Large intestine (tissue), 3 donors: Measurements from ENCODE around the gene ASTN2. TPM values are rescaled to one million over a fixed set of nuclear protein-coding genes. Genes with fewer than 3 reads are reported as not detected.

ENCODE experiments used
- DNase-seq, 2 donors: peaks; one replicate each; pipeline versions ENCODE4 v3.0.0 to v3.0.0-alpha.2; 2013
- H3K27ac ChIP-seq: one replicate; pipeline ENCODE4 v1.5.1; 2013; ENCODE audit warnings: low read length
- H3K27me3 ChIP-seq: 2 replicates; pipeline ENCODE4 v1.6.1; 2013; ENCODE audit warnings: low read length; ENCODE audit not compliant: control insufficient read depth, insufficient read depth
- H3K36me3 ChIP-seq: 2 replicates; pipeline ENCODE4 v1.6.1; 2013; ENCODE audit warnings: low read length; ENCODE audit not compliant: control insufficient read depth, insufficient read depth
- H3K4me1 ChIP-seq: one replicate; pipeline ENCODE4 v1.6.1; 2013; ENCODE audit warnings: low read length; ENCODE audit not compliant: control insufficient read depth, insufficient read depth
- H3K4me3 ChIP-seq: one replicate; pipeline ENCODE4 v1.5.1; 2013; ENCODE audit warnings: low read length
- H3K9me3 ChIP-seq: one replicate; pipeline ENCODE4 v1.6.1; 2013; ENCODE audit warnings: mild to moderate bottlenecking, low read depth, low read length, moderate library complexity; ENCODE audit not compliant: control insufficient read depth
- WGBS: methylation state at CpG from one replicate; pipeline ENCODE4 v1.1.5; 2013; ENCODE audit warnings: low lambda C conversion rate; ENCODE audit not compliant: insufficient coverage; 5-methylcytosine and 5-hydroxymethylcytosine counted together
- polyA plus RNA-seq: library from polyadenylated mRNA; unstranded; fragments of 120-200 nt; gene quantifications from one replicate; pipeline ENCODE4 v1.2.1, GENCODE V29; 2013

The ASTN2 gene
- polyA plus RNA-seq, 1 donor, result 11.4 TPM

DNA sequence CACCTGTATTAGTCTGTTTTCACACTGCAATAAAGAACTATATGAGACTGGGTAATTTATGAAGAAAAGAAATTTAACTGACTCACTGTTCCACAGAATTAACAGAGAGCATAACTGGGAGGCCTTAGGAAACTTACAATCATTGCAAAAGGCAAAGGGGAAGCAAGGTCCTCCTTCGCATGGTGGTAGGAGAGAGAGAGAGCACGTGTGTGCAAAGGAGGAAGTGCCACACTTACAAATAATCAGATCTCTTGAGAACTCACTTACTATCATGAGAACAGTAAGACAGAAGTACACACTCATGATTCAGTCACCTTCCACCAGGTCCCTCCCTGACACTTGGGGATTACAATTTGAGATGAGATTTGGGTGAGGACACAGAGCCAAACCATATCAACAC, 469.0 kb downstream of the ASTN2 start:
- no CpG with 5 or more reads among the region's 2 CpGs for WGBS
- DNase-seq, result no peak
- Histone ChIP-seq H3K27me3 (peaks cover 2% of the 10 kb centered on the region), H3K9me3 (no peaks in the 10 kb centered on the region), H3K36me3 (no peaks in the 10 kb centered on the region), H3K4me3 (no peak overlapping the region), H3K4me1 (no peaks in the 10 kb centered on the region), H3K27ac (no peak overlapping the region)

DNA sequence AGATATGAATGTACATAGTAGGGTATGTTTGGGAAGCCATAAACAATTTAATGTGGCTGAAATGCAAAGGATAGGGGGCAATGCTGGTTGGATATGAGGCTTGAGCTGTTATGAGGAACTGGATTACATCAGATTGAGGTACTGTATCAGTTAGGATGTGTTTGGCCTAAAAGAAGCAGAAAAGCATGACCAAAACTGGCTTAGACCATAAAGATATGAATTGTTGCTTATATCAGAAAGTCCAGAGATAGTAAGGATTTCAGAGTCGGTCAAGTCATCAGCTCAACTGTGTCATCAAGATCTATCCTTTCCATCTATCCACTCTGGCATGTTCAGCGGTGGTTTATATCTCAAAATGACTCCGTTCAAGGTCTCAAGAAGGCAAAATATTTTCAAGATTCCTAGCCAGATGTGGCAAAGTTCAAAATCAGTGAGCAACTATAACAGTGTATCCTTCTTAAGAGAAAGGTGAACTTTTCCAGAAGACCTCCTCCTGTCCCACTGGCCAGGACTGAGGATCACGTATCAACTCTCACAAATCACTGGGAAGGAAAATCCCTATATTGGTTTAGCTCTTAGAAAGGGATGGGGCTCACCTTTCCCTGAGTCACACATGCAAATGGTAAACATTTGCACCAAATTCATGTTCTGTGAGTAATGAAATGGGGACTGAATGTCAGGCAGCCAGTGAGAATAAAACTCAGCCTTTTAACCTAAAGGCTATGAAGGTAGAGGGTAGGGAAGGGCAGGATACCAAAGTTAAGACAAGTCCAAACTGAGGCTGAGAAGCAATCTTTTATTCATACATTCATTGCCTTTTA, 469.9 kb downstream of the ASTN2 start:
- Histone ChIP-seq H3K27me3 (peaks cover 2% of the 10 kb centered on the region), H3K4me1 (no peaks in the 10 kb centered on the region), H3K36me3 (no peaks in the 10 kb centered on the region), H3K4me3 (no peak overlapping the region), H3K27ac (no peak overlapping the region), H3K9me3 (no peaks in the 10 kb centered on the region)
- no CpG with 5 or more reads among the region's 4 CpGs for WGBS
- DNase-seq, result no peak

DNA sequence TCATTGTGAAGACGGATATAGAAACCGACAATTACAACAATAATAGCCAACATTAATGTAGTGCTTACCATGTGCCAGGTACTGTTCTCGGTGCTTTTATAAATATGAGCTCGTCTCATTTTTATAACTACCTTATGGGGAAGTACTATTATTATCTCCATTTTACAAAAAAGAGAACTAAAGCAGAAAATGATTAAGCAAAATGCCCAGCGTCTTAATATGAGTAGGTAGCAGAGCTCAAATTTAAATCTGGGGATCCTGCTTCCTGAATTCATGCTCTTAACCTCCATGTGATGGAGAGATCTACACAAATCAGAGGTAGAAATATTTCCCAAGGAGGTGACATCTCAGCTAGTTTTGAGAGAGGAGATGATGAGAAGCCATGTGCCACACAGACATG, 470.9 kb downstream of the ASTN2 start:
- H3K4me3 ChIP-seq, result no peak overlapping the region
- no CpG with 5 or more reads among the region's 5 CpGs for WGBS
- no peak overlapping the region for H3K27ac ChIP-seq
- H3K4me1 ChIP-seq, result no peaks in the 10 kb centered on the region
- DNase-seq, result no peak
- H3K9me3 ChIP-seq, result no peaks in the 10 kb centered on the region
- H3K27me3 ChIP-seq, result peaks cover 2% of the 10 kb centered on the region
- H3K36me3 ChIP-seq, result no peaks in the 10 kb centered on the region

DNA sequence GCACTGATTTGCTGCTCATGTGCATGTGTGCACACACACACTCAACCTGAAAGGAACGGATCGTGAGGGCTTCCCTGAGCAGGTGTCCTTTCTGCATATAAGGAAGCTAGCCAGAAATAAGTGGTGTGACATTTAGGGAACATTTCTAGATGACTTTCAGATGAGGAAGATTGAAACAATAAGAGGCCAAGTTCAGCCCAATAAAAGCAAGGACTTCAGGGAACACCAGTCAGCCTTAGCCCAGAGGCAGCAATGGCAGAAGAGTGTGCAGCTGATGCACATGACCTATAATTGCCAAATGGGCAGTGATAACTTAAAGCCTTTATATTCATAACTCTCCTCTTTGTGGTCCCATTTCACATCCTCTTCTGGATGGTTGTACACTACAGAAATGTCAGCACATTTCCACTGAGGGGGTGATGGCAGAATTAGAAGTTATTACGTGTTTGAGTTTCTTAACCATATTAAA, 472.2 kb downstream of the ASTN2 start:
- Histone ChIP-seq H3K9me3 (no peaks in the 10 kb centered on the region), H3K4me3 (no peak overlapping the region), H3K27ac (no peak overlapping the region), H3K27me3 (peaks cover 2% of the 10 kb centered on the region), H3K36me3 (no peaks in the 10 kb centered on the region), H3K4me1 (no peaks in the 10 kb centered on the region)
- no CpG with 5 or more reads among the region's 3 CpGs for WGBS
- DNase-seq, result no peak

DNA sequence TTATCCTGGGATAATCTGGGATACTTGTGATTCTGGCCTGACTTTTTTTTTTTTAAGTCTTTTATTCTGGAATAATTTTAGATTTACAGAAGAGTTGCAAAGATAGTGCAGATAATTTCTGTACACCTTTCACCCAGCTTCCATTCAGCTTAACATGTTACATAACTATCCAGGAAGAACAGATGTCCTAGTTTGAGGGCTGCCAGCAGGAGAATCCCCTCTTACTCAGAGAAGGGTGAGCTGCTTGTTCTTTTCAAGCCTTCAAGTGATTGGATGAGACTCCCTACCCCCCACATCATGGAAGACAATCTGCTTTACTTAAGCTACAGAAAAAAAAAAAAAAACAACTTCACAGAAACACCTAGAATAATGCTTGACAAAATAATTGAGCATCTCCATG, 473.6 kb downstream of the ASTN2 start:
- H3K27ac ChIP-seq, result no peak overlapping the region
- no peaks in the 10 kb centered on the region for H3K4me1 ChIP-seq
- no peaks in the 10 kb centered on the region for H3K9me3 ChIP-seq
- no peaks in the 10 kb centered on the region for H3K27me3 ChIP-seq
- no peak overlapping the region for H3K4me3 ChIP-seq
- DNase-seq, result no peak
- H3K36me3 ChIP-seq, result no peaks in the 10 kb centered on the region

DNA sequence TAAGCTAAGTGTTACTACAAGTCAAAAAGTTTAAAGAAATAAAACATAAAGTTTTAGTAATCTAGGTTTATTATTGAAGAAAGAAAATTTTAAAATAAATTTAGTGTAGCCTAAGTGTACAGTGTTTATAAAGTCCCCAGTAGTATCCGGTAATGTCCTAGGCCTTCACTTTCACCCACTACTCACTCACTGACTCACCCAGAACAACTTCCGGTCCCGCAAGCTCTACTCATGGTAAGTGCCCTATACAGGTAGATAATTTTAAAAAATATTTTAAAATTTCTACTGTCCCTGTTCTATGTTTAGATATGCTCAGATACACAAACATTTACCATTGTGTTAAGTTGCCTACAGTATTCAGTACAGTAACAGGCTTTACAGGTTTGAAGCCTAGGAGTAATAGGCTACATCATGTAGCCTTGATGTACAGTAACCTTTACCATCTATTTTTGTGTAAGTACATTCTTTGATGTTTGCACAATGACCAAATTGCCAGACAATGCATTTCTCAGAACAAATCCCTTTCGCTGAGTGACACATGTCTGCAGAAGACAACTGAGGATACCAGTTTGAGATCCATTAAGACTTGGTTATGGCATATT, 474.1 kb downstream of the ASTN2 start:
- DNase-seq, result no peak
- Histone ChIP-seq H3K4me3 (no peak overlapping the region), H3K27ac (no peak overlapping the region), H3K36me3 (no peaks in the 10 kb centered on the region), H3K4me1 (no peaks in the 10 kb centered on the region), H3K27me3 (no peaks in the 10 kb centered on the region), H3K9me3 (no peaks in the 10 kb centered on the region)
- WGBS, result 100% methylated on average over 1 of the region's 4 CpGs

DNA sequence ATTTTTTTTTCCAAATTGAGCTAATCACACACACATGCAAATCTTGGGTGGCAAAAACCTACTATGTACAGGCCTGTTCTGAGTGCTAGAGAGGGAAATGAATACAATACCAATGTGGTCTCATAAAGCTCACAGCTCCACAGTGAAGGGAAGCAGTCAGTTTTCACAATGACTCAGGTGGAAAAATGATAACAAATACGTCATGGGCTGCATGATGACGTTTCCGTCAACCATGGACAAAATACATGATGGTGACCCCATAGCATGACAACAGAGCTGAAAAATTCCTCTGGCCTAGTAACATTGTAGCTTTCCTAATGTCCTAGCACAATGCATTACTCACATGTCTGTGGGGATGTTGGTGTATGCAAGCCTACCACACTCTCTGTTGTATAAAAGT, 475.2 kb downstream of the ASTN2 start:
- Histone ChIP-seq H3K27ac (no peak overlapping the region), H3K36me3 (no peaks in the 10 kb centered on the region), H3K4me1 (no peaks in the 10 kb centered on the region), H3K27me3 (no peaks in the 10 kb centered on the region), H3K9me3 (no peaks in the 10 kb centered on the region), H3K4me3 (no peak overlapping the region)
- no peak for DNase-seq
- WGBS, result no CpG with 5 or more reads among the region's 3 CpGs

DNA sequence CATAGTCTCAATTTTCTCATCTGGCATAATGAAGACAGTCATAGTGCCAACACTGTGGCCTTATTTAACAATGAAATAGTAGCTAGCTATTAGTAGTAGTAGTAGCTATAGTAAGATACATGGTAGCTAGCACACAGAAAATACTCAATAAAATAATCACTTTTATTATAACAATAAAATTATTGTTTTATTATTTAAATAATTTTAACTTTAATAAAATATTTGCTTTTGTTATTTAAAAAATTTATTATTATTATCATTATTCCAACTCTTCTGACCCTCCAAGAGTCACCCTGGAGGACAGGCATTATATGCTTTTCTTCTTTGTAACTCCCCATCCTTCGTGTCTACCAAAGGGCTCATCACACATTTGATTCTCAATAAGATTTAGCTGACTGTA, 475.7 kb downstream of the ASTN2 start:
- H3K4me3 ChIP-seq, result no peak overlapping the region
- WGBS, result 83% methylated on average over 1 of the region's 1 CpG
- no peaks in the 10 kb centered on the region for H3K4me1 ChIP-seq
- no peaks in the 10 kb centered on the region for H3K27me3 ChIP-seq
- no peak overlapping the region for H3K27ac ChIP-seq
- H3K9me3 ChIP-seq, result no peaks in the 10 kb centered on the region
- DNase-seq, result no peak
- no peaks in the 10 kb centered on the region for H3K36me3 ChIP-seq

DNA sequence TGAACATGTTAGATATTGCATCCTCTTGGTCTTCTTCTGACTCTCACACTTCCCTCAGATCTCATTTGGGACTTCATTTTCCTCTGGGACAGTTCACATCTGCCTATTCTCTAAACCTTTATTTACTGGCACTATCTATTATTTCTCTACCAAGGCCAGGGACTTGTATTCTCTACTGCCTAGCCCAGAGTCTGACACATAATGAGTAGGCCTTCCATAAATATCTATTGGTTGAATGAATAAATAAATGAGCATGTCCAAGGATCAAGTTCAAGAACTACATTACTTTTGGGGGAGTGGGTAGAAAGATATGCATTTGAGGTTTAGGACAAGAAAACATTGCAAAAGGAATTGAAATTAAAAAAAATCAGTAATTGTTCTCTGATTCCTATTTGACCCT, 477.5 kb downstream of the ASTN2 start:
- no peak overlapping the region for H3K4me3 ChIP-seq

DNA sequence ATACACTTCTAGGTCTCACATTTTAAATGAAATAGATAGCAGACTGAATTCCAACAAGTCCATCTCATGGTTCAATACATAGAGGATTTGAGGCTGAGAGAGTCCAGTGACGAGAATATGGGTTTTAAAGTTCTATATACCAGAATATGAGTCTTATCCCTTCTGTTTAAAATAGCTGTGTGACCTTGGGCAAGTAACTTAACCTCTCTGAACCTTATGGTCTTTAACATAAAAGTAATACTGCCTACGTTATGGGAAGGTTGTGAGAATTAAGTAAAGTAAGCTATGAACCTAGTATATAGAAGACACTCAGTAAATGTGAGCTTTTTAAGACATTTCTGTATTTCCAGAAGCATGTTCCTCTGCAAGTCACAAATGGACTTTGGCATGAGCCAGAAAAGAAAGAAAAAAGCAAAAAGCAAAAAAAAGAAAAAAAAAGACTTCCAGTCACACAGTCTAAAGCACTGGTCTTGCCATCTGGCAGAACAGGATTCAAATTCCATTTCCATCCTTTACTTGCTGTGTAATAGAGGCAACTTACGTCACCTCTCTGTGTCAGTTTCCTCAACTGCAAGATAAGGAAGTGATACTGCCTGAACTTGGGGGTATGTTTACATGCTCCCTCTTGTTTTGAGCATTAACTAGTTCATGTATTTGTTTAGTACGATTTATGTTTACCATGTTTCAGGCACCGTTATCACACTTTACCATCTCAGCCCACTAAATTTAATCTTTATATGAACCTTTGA, 479.5 kb downstream of the ASTN2 start:
- no peaks in the 10 kb centered on the region for H3K4me1 ChIP-seq
- H3K36me3 ChIP-seq, result no peaks in the 10 kb centered on the region
- H3K27ac ChIP-seq, result no peak overlapping the region
- no peak for DNase-seq
- no peaks in the 10 kb centered on the region for H3K27me3 ChIP-seq
- H3K9me3 ChIP-seq, result no peaks in the 10 kb centered on the region
- 30% methylated on average over 2 of the region's 5 CpGs for WGBS
- no peak overlapping the region for H3K4me3 ChIP-seq

More for the DNA sequence above, 477.5 kb downstream of the ASTN2 start:
- H3K9me3 ChIP-seq, result no peaks in the 10 kb centered on the region
- H3K27me3 ChIP-seq, result no peaks in the 10 kb centered on the region
- H3K4me1 ChIP-seq, result no peaks in the 10 kb centered on the region
- H3K27ac ChIP-seq, result no peak overlapping the region
- H3K36me3 ChIP-seq, result no peaks in the 10 kb centered on the region
- DNase-seq, result no peak
